Lower leg skin (tissue), 4 donors: Measurements from ENCODE around the gene CAV1. TPM values are rescaled to one million over a fixed set of nuclear protein-coding genes. Genes with fewer than 3 reads are reported as not detected.

ENCODE experiments used
- DNase-seq, 2 donors: peaks; one replicate each; pipeline ENCODE4 v3.0.0-alpha.2; 2019; ENCODE audit warnings: low spot score in 2 of 2
- H3K4me3 ChIP-seq: fragments of 200-600 bp; sonication (generic); 2 replicates; pipeline ENCODE4 v1.5.1; 2017; ENCODE audit warnings: mild to moderate bottlenecking, low read depth; ENCODE audit not compliant: poor library complexity, severe bottlenecking
- POLR2A ChIP-seq, 2 donors: fragments of 450-650 bp; IDR thresholded peaks; one replicate each; pipeline ENCODE4 v1.6.1; 2016 to 2017; ENCODE audit warnings: antibody characterized with exemption in 2 of 2, mild to moderate bottlenecking in 1 of 2, moderate library complexity in 1 of 2
- WGBS, 2 donors: methylation state at CpG; one replicate each; pipeline ENCODE4 v1.1.5; 2018; 5-methylcytosine and 5-hydroxymethylcytosine counted together
- intact Hi-C: fragments of 100-400 bp; cut with DNase I; formaldehyde crosslinking; loops from one replicate; pipeline ENCODE4 v1.15.0; 2023; ENCODE audit warnings: low total_unique reads
- total RNA-seq, 4 donors: library from RNA; depleted of rRNA; stranded (reverse); fragments of >200 nt; gene quantifications; one replicate each; pipeline ENCODE4 v1.1.0, GENCODE V29; 2016
- TF ChIP-seq, protein P1 (sequence below), 3 donors: fragments of 450-650 bp; IDR thresholded peaks; one replicate each; pipeline ENCODE4 v1.5.1; 2016; ENCODE audit warnings: antibody characterized with exemption in 3 of 3, mild to moderate bottlenecking in 3 of 3, moderate library complexity in 2 of 3

CAV1 gene
- total RNA-seq, 4 donors from 2014 or later: 78.7 to 178 (median 139) TPM

- intact Hi-C loops: no loop called here
- DNase-seq: no peak
- TF ChIP-seq, protein P1, sequence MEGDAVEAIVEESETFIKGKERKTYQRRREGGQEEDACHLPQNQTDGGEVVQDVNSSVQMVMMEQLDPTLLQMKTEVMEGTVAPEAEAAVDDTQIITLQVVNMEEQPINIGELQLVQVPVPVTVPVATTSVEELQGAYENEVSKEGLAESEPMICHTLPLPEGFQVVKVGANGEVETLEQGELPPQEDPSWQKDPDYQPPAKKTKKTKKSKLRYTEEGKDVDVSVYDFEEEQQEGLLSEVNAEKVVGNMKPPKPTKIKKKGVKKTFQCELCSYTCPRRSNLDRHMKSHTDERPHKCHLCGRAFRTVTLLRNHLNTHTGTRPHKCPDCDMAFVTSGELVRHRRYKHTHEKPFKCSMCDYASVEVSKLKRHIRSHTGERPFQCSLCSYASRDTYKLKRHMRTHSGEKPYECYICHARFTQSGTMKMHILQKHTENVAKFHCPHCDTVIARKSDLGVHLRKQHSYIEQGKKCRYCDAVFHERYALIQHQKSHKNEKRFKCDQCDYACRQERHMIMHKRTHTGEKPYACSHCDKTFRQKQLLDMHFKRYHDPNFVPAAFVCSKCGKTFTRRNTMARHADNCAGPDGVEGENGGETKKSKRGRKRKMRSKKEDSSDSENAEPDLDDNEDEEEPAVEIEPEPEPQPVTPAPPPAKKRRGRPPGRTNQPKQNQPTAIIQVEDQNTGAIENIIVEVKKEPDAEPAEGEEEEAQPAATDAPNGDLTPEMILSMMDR (IDR thresholded peaks at IDR 0.05): no peak
- TF ChIP-seq POLR2A (IDR thresholded peaks at IDR 0.05): no peak
- 59 to 65% methylated on average over 6 of the region's 6 CpGs for WGBS, 2 donors
- no peak overlapping the region for H3K4me3 ChIP-seq
Observed at GRCh38 chr7:116577320-116577871, 52.6 kb downstream of the CAV1 start.

DNA sequence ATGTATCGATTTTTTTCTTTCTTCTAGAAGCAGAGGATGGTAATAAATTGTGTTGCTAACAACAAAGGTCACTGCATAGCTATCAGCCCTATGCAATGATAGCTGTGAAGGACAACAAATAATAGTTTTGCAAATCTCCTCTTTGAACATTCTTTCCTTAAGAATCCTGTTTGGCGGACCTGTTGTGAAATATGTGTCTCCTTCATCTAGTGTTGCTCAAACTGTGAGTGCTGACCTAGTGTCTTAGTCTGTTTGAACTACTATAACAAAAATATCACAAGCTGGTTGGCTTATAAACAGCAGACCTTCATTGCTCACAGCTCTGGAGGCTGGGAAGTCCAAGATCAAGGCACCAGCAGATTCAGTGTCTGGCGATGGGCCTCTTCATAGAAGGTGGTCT, 53.7 kb downstream of the CAV1 start:
- H3K4me3 ChIP-seq: no peak overlapping the region
- intact Hi-C loops: no loop called here
- DNase-seq: no peak
- 93 to 97% methylated on average over 3 of the region's 3 CpGs for WGBS, 2 donors
- no peak for TF ChIP-seq POLR2A (IDR thresholded peaks at IDR 0.05)
- TF ChIP-seq, protein P1 (IDR thresholded peaks at IDR 0.05): no peak

DNA sequence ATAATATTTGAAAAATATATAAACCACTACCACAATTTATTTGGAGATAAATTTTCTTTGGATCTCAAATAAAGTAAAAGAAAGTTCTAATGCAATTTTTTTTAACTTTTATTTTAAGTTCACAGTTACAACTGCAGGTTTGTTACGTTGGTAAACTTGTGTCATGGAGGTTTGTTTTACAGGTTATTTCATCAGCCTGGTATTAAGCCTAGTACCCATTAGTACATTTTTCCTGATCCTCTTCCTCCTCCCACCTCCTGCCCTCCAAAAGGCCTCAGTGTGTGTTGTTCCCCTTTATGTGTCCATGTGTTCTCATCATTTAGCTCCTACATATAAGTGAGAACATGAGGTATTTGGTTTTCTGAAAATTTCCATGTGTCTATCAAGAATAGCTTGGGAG, 54.5 kb downstream of the CAV1 start:
- no peak overlapping the region for H3K4me3 ChIP-seq
- 89 to 91% methylated on average over 1 of the region's 1 CpG for WGBS, 2 donors
- intact Hi-C loops: no loop called here
- TF ChIP-seq POLR2A (IDR thresholded peaks at IDR 0.05): no peak
- TF ChIP-seq, protein P1 (IDR thresholded peaks at IDR 0.05): no peak
- no peak for DNase-seq

GRCh38 chr7:116579835-116580234, 55.0 kb downstream of the CAV1 start:
- DNase-seq: no peak
- H3K4me3 ChIP-seq: no peak overlapping the region
- TF ChIP-seq POLR2A (IDR thresholded peaks at IDR 0.05): no peak
- TF ChIP-seq, protein P1 (IDR thresholded peaks at IDR 0.05): no peak
- WGBS, 2 donors: 91 to 96% methylated on average over 2 of the region's 2 CpGs
- intact Hi-C loops: no loop called here

DNA sequence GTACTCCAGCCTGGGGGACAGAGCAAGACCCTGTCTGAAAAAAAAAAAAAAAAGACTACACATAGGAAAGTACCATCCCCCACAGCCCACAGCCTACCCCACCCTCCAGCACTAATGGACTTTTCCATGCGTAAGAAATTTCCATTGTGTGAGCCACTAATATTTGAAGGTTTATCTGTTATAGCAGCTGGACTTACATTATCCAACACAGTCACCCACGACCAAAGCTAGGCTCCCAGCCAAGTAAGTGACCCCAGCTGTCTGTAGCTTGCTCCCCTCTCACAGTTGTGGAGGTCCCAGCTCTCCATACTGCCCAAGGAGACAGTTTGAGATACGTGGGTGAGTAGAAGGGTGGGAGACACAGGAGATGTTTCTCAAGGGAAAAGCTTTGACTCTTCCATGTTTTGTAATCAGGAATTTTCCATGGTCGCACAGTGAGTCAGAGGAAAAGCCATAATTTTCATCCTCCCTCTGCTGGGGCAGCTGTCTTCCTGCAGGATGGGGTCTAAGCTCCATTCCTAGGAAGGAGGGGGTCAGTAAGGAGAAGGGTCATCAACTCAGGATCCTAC, 57.4 kb downstream of the CAV1 start:
- intact Hi-C loops: no loop called here
- DNase-seq: no peak
- no peak overlapping the region for H3K4me3 ChIP-seq
- WGBS, 2 donors: 78 to 80% methylated on average over 4 of the region's 4 CpGs
- TF ChIP-seq, protein P1 (IDR thresholded peaks at IDR 0.05): no peak
- TF ChIP-seq POLR2A (IDR thresholded peaks at IDR 0.05): no peak
